OCI-LY1 (cell line): ENCODE measurements around the gene XRCC2.

Experiments used
- H2AFZ ChIP-seq: fragments of 200-600 bp; sonication (generic), shearing (Covaris generic); 2 replicates; pipeline ENCODE4 v1.6.0; 2014; ENCODE audit warnings: antibody characterized with exemption, mild to moderate bottlenecking, low read length
- H3F3A ChIP-seq: fragments of 200-600 bp; sonication (generic), shearing (Covaris generic); 2 replicates; pipeline ENCODE4 v1.6.0; 2014; ENCODE audit warnings: mild to moderate bottlenecking, antibody characterized with exemption, low read length, moderate library complexity; ENCODE audit not compliant: insufficient read depth
- H3K27ac ChIP-seq: fragments of 200-600 bp; sonication (generic); 2 replicates; pipeline ENCODE4 v1.5.1; 2014; ENCODE audit warnings: low read length, mixed run types, mild to moderate bottlenecking, low read depth; ENCODE audit not compliant: poor library complexity, severe bottlenecking
- H3K27me3 ChIP-seq: fragments of 200-600 bp; sonication (generic); 2 replicates; pipeline ENCODE4 v1.6.0; 2014; ENCODE audit warnings: antibody characterized with exemption, mild to moderate bottlenecking, low read length, moderate library complexity; ENCODE audit not compliant: insufficient read depth
- H3K36me3 ChIP-seq: fragments of 200-600 bp; sonication (generic); 2 replicates; pipeline ENCODE4 v1.6.1; 2014; ENCODE audit warnings: mild to moderate bottlenecking, antibody characterized with exemption, low read length, moderate library complexity, mixed read lengths; ENCODE audit not compliant: insufficient read depth
- H3K4me1 ChIP-seq: fragments of 200-600 bp; sonication (generic); 2 replicates; pipeline ENCODE4 v1.5.1; 2014; ENCODE audit warnings: mild to moderate bottlenecking, low read length, moderate library complexity; ENCODE audit not compliant: insufficient read depth, severe bottlenecking
- H3K4me2 ChIP-seq: fragments of 200-600 bp; sonication (generic), shearing (Covaris generic); 2 replicates; pipeline ENCODE4 v1.6.1; 2014; ENCODE audit warnings: low read length
- H3K4me3 ChIP-seq: fragments of 200-600 bp; sonication (generic); 2 replicates; pipeline ENCODE4 v1.5.1; 2014; ENCODE audit warnings: low read length, low read depth, mild to moderate bottlenecking, mixed read lengths; ENCODE audit not compliant: poor library complexity, severe bottlenecking
- H3K79me2 ChIP-seq: fragments of 200-600 bp; shearing (Covaris generic); 2 replicates; pipeline ENCODE4 v1.6.1; 2016; ENCODE audit warnings: mixed run types, low read length, mixed read lengths; ENCODE audit not compliant: insufficient read depth
- H3K9ac ChIP-seq: fragments of 200-600 bp; sonication (generic), shearing (Covaris generic); 2 replicates; pipeline ENCODE4 v1.6.1; 2014; ENCODE audit warnings: mild to moderate bottlenecking, low read length, mixed read lengths
- H3K9me2 ChIP-seq: fragments of 200-600 bp; sonication (generic), shearing (Covaris generic); 2 replicates; pipeline ENCODE4 v1.6.1; 2014; ENCODE audit warnings: low read depth, mild to moderate bottlenecking, low read length, mixed read lengths
- H3K9me3 ChIP-seq: fragments of 200-600 bp; shearing (Covaris generic); 2 replicates; pipeline ENCODE4 v1.6.1; 2014; ENCODE audit warnings: low read length, mixed read lengths
- H4K20me1 ChIP-seq: fragments of 200-600 bp; sonication (generic), shearing (Covaris generic); 2 replicates; pipeline ENCODE4 v1.6.0; 2016; ENCODE audit warnings: mild to moderate bottlenecking, low read length; ENCODE audit not compliant: insufficient read depth
- EZH2 ChIP-seq: fragments of 200-600 bp; sonication (generic), shearing (Covaris generic); IDR thresholded peaks from 2 replicates; pipeline ENCODE4 v1.8.0; 2017; ENCODE audit warnings: borderline replicate concordance, mixed run types, mild to moderate bottlenecking, antibody characterized with exemption, low read length, moderate library complexity, mixed read lengths
- TF ChIP-seq, protein P1 (sequence below): fragments of 200-600 bp; sonication (generic), shearing (Covaris generic); IDR thresholded peaks from 2 replicates; pipeline ENCODE4 v1.5.1; 2017; ENCODE audit warnings: mild to moderate bottlenecking, antibody characterized with exemption, low read length, moderate library complexity, mixed read lengths

Gene XRCC2

DNA sequence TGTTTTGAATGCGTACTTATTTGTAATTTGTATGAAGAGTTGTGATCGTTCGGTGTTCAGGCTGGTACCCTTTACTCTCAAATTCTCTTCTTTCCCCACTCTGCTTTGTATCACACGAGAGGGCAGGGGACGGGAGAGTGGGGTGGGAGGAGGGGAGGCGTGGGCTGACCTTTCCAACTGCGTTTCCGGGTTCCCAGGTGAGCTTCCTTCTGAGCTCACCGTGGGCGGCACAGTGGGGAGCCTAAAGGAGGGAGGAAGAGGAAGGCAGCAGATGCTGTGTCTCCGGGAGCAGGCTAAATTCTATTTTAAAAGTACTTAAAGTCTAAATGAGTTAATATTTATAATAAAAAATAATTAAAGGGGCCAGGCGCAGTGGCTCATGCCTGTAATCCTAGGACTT lies 7.4 kb upstream of the XRCC2 start:
- Histone ChIP-seq H3K9me3 (no peaks in the 10 kb centered on the region), H3K27ac (no peak overlapping the region), H3K36me3 (no peaks in the 10 kb centered on the region), H4K20me1 (no peaks in the 10 kb centered on the region), H2AFZ (peak overlapping the region; percentile 59; the same call in 1 of the 2 replicates), H3K27me3 (no peaks in the 10 kb centered on the region), H3K4me2 (no peak overlapping the region), H3K4me3 (no peak overlapping the region), H3K4me1 (peaks cover 6% of the 10 kb centered on the region), H3K79me2 (no peaks in the 10 kb centered on the region), H3K9ac (no peak overlapping the region), H3K9me2 (no peaks in the 10 kb centered on the region), H3F3A (no peaks in the 10 kb centered on the region)
- TF ChIP-seq EZH2, result no peak
- TF ChIP-seq, protein P1, sequence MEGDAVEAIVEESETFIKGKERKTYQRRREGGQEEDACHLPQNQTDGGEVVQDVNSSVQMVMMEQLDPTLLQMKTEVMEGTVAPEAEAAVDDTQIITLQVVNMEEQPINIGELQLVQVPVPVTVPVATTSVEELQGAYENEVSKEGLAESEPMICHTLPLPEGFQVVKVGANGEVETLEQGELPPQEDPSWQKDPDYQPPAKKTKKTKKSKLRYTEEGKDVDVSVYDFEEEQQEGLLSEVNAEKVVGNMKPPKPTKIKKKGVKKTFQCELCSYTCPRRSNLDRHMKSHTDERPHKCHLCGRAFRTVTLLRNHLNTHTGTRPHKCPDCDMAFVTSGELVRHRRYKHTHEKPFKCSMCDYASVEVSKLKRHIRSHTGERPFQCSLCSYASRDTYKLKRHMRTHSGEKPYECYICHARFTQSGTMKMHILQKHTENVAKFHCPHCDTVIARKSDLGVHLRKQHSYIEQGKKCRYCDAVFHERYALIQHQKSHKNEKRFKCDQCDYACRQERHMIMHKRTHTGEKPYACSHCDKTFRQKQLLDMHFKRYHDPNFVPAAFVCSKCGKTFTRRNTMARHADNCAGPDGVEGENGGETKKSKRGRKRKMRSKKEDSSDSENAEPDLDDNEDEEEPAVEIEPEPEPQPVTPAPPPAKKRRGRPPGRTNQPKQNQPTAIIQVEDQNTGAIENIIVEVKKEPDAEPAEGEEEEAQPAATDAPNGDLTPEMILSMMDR, result no peak

DNA sequence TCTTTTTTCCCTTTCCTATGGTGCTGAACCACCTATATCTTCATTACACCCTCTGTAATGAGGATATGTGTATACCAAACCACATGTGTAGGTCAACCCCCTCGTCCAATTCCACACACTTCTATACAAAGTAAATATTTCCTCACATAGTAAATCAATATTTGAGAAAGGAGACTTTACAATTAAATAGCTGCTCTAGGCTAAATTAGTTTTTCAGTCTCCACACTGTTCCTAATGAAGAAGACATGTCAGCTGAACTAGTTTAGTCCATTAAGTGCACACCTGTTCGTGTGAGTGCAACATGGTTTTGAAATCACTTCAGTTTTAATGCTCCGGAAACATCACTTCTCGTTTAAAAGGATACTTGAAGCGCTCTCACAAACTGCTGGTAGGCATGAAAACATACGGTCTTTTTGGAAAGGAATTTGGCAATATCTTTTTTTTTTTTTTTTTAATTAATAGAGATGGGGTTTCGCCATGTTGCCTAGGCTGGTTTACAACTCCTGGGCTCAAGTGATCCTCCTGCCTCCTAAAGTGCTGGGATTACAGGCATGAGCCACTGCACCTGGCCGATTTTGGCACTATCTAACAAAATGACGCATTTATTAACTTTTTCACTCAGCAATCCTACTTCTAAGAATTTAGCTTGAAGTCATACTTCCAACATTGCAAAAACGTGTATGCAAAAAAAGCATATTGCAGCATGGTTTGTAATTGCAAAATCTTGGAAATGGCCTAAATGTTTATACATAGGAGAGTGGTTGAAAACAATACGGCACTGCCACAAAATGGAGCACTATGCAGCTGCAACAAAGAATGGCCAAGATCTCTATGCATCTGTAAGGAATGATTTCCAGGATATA lies 2.1 kb upstream of the XRCC2 start:
- no peaks in the 10 kb centered on the region for H4K20me1 ChIP-seq
- H3K79me2 ChIP-seq, result peaks cover 23% of the 10 kb centered on the region
- TF ChIP-seq, protein P1, result no peak
- TF ChIP-seq EZH2, result no peak
- H3K4me2 ChIP-seq, result no peak overlapping the region
- H3K9me2 ChIP-seq, result no peaks in the 10 kb centered on the region
- no peaks in the 10 kb centered on the region for H3K9me3 ChIP-seq
- H2AFZ ChIP-seq, result no peak overlapping the region
- no peaks in the 10 kb centered on the region for H3K27me3 ChIP-seq
- H3K4me1 ChIP-seq, result peaks cover 18% of the 10 kb centered on the region
- peaks cover 6% of the 10 kb centered on the region; the same call in 1 of the 2 replicates for H3K36me3 ChIP-seq
- H3K4me3 ChIP-seq, result no peak overlapping the region
- H3K27ac ChIP-seq, result no peak overlapping the region
- H3K9ac ChIP-seq, result no peak overlapping the region
- H3F3A ChIP-seq, result no peaks in the 10 kb centered on the region

DNA sequence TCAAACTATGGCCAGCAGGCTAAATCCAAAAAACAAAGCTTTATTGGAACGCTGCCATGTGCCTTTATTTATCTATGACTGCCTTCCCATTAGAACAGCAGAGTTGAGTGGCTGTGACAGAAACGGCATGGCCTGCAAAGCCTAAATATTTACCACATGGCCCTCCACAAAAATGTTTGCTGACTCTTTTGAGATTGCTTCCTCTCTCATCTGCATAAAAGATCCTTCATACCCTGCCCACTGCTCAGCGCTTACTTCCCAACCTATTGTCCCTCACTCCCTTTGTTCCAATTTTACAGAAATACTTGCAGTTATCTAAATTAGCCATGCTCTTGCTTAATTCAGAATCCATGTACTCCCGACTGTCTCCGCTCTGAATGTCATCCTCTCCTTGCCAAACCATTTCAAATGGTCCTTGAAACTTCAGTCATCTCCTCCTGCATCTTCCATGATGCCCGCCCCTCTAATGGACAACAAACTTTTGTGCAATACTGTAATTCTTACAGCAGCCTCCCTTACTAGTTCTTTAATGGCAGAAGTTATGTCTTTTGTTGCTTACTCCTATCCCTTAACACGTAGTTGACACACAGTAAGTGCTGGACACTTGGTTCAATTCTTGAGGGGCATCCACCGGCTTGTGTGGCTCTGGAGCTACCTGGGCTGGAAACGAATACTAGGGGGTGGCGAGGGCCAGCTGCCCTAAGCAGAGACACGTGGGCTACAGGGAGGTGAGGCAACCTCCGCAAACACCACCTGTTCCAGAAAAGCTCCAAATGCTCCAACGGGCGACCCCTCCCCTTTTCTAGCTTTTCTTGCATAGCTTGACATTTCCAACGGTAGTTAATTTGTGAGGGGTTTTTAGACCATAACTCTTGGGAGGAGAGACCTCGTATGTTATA lies 832 bp downstream of the XRCC2 start:
- Histone ChIP-seq H3K4me1 (peaks cover 18% of the 10 kb centered on the region), H4K20me1 (0 out of 2 replicates have a peak, but pooled peaks cover 2% of the 10 kb centered on the region), H3F3A (no peaks in the 10 kb centered on the region), H3K27me3 (no peaks in the 10 kb centered on the region), H3K4me2 (peak overlapping the region; percentile 97), H3K36me3 (peaks cover 22% of the 10 kb centered on the region), H3K9ac (peak overlapping the region; percentile 77), H3K4me3 (peak overlapping the region; percentile 74), H3K79me2 (peaks cover 48% of the 10 kb centered on the region), H3K9me2 (no peaks in the 10 kb centered on the region), H3K27ac (peak overlapping the region; percentile 2), H3K9me3 (no peaks in the 10 kb centered on the region), H2AFZ (no peak overlapping the region)
- no peak for TF ChIP-seq EZH2
- TF ChIP-seq, protein P1, result no peak
